ENCODE results near the gene QKI.

QKI gene

GRCh38 chr6:163525926-163526325 is 111.4 kb downstream of the QKI start (continued):
- TF ChIP-seq INSM2 (tag by site-specific recombination; IDR thresholded peaks at IDR 0.05) (no peak), ZNF776 (tag by site-specific recombination; IDR thresholded peaks at IDR 0.05; ENCODE audit: borderline replicate concordance) (no peak), ZBTB17 (tag by site-specific recombination; IDR thresholded peaks at IDR 0.05) (no peak), ZBTB44 (tag by site-specific recombination; IDR thresholded peaks at IDR 0.05) (no peak)

GRCh38 chr6:163526346-163526745 is 111.8 kb downstream of the QKI start:
- Histone ChIP-seq H3K27ac (ENCODE audit: extremely low read depth, low read depth, low read length) (no peak overlapping the region), H3K36me3 (ENCODE audit: control insufficient read depth in 2 of 2, insufficient read depth in 1 of 2, low read length in 2 of 2) (no peaks in the 10 kb centered on the region), H3K4me3 (ENCODE audit: low read depth, low read length) (no peak overlapping the region), H3K9me3 (ENCODE audit: control insufficient read depth, insufficient read depth, low read depth, low read length) (no peaks in the 10 kb centered on the region), H3K4me1 (ENCODE audit: control insufficient read depth, insufficient read depth, low read length) (no peaks in the 10 kb centered on the region)
- ChIA-PET POLR2A (no interaction called here), CTCF (interaction anchor here (0.6 kb wide), 1 partner anchor 103 kb away, joined by 5 read pairs; no protein-coding TSS in a partner anchor)
- no peak for TF ChIP-seq ZNF132 (tag by site-specific recombination; IDR thresholded peaks at IDR 0.05; ENCODE audit: borderline replicate concordance)
- TF ChIP-seq ZNF146 (tag by site-specific recombination; IDR thresholded peaks at IDR 0.05): no peak
- TF ChIP-seq ZNF677 (tag by site-specific recombination; IDR thresholded peaks at IDR 0.05): no peak
- TF ChIP-seq ZFP69B (tag by site-specific recombination; IDR thresholded peaks at IDR 0.05): no peak

- no peak overlapping the region for H3K27ac ChIP-seq (ENCODE audit: extremely low read depth, low read depth, low read length)
- ChIA-PET CTCF (interaction anchor here (1.4 kb wide), 1 partner anchor 28 kb away, joined by 9 read pairs; no protein-coding TSS in a partner anchor), POLR2A (no interaction called here)
- no peaks in the 10 kb centered on the region for H3K9me3 ChIP-seq (ENCODE audit: control insufficient read depth, insufficient read depth, low read depth, low read length)
- no peaks in the 10 kb centered on the region for H3K4me1 ChIP-seq (ENCODE audit: control insufficient read depth, insufficient read depth, low read length)
- no peak for TF ChIP-seq ZNF529 (tag by site-specific recombination; IDR thresholded peaks at IDR 0.05; ENCODE audit: insufficient replicate concordance)
- TF ChIP-seq MYNN (tag by site-specific recombination; IDR thresholded peaks at IDR 0.05; ENCODE audit: borderline replicate concordance): peak; percentile 73
- no peaks in the 10 kb centered on the region for H3K36me3 ChIP-seq (ENCODE audit: control insufficient read depth in 2 of 2, insufficient read depth in 1 of 2, low read length in 2 of 2)
- H3K4me3 ChIP-seq (ENCODE audit: low read depth, low read length): no peak overlapping the region
Measured at GRCh38 chr6:163527291-163527690, 112.8 kb downstream of the QKI start.

GRCh38 chr6:163529605-163530004 is 115.1 kb downstream of the QKI start:
- H3K4me1 ChIP-seq (ENCODE audit: control insufficient read depth, insufficient read depth, low read length): 0 out of 2 replicates have a peak, but pooled peaks cover 2% of the 10 kb centered on the region
- TF ChIP-seq ZNF670 (tag by site-specific recombination; IDR thresholded peaks at IDR 0.05; ENCODE audit: low read depth) (no peak), ZNF211 (tag by site-specific recombination; IDR thresholded peaks at IDR 0.05; ENCODE audit: low read depth) (no peak), YY1 (tag by site-specific recombination; IDR thresholded peaks at IDR 0.05) (no peak), ZNF621 (tag by site-specific recombination; IDR thresholded peaks at IDR 0.05) (no peak), IKZF3 (tag by site-specific recombination; IDR thresholded peaks at IDR 0.05) (no peak), ELK4 (IDR thresholded peaks at IDR 0.05; ENCODE audit: borderline replicate concordance, low read depth, low read length) (no peak), ZNF514 (tag by site-specific recombination; IDR thresholded peaks at IDR 0.05) (no peak), ZNF169 (tag by site-specific recombination; IDR thresholded peaks at IDR 0.05) (no peak), ZNF266 (tag by site-specific recombination; IDR thresholded peaks at IDR 0.05; ENCODE audit: low read depth) (no peak), BCL6B (tag by site-specific recombination; IDR thresholded peaks at IDR 0.05) (no peak)
- no peaks in the 10 kb centered on the region for H3K36me3 ChIP-seq (ENCODE audit: control insufficient read depth in 2 of 2, insufficient read depth in 1 of 2, low read length in 2 of 2)
- H3K27ac ChIP-seq (ENCODE audit: extremely low read depth, low read depth, low read length): no peak overlapping the region
- ChIA-PET POLR2A (no interaction called here), CTCF (interaction anchor here (0.9 to 1.3 kb wide), 3 partner anchors 13 to 22 kb away, joined by 3 to 8 read pairs (median 3); no protein-coding TSS in a partner anchor)
- no peaks in the 10 kb centered on the region for H3K9me3 ChIP-seq (ENCODE audit: control insufficient read depth, insufficient read depth, low read depth, low read length)
- H3K4me3 ChIP-seq (ENCODE audit: low read depth, low read length): no peak overlapping the region

Data from HEK293 (cell line).